Endometrium (tissue), 2 donors: Measurements from ENCODE around the gene BIRC7.
"Not testable (repeated sequence)": the region's sequence is repeated elsewhere in the genome, so short reads cannot be mapped to it uniquely, and the experiment has no call there.

Source experiments
- FAIRE-seq: peaks from 2 replicates; lab custom pipeline; 2012; peaks lifted over from hg19 to GRCh38; lab: Jason Lieb, UNC
- donor health status: control.
- donor health status: control.

Gene BIRC7

GRCh38 chr20:63248835-63249591 is 13.3 kb downstream of the BIRC7 start:
- FAIRE-seq = no peak

GRCh38 chr20:63249891-63250290 is 14.2 kb downstream of the BIRC7 start:
- FAIRE-seq = no peak

- FAIRE-seq = not testable (repeated sequence)
Observed at GRCh38 chr20:63251350-63251749, 15.6 kb downstream of the BIRC7 start.

DNA sequence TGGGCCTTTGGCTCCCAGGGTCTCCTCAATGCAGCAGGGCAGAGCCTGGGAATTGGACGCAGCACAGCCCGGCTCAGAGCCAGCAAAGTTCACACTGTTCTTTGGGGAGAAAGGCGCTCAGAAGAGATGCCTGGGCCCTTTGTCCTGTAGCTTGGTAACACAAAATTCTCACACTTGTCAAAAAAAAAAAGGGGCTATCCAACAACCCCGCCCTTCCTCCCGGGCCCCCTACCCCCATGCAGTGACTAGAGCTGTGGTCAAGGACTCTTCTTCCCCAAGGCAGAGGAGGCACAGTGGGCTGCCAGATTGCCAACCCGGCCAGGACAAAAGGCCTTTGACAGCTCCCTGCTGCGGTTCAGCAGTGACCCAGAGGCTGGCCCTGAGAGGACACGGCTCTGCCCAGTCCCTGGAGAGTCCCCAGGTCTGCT is 16.6 kb downstream of the BIRC7 start:
- FAIRE-seq = no peak

DNA sequence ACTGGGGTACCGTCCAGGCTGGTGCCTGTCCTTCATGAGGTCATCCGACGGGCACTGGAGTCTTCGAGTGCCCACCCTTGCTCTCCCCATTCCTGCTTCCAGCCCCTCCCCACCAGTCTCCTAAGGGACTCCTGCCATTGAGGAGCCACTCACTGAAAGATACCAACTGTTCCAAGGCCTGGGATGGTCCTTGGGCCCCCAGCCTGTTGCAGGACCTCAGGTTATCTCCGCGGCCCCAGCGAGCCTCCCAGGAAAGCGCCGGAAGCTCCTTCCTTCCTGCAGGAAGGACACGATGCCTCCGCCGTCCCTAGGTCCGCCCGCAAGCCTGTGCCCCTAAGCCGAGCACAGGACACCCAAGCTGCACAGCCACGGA is 17.3 kb downstream of the BIRC7 start:
- FAIRE-seq = no peak

DNA sequence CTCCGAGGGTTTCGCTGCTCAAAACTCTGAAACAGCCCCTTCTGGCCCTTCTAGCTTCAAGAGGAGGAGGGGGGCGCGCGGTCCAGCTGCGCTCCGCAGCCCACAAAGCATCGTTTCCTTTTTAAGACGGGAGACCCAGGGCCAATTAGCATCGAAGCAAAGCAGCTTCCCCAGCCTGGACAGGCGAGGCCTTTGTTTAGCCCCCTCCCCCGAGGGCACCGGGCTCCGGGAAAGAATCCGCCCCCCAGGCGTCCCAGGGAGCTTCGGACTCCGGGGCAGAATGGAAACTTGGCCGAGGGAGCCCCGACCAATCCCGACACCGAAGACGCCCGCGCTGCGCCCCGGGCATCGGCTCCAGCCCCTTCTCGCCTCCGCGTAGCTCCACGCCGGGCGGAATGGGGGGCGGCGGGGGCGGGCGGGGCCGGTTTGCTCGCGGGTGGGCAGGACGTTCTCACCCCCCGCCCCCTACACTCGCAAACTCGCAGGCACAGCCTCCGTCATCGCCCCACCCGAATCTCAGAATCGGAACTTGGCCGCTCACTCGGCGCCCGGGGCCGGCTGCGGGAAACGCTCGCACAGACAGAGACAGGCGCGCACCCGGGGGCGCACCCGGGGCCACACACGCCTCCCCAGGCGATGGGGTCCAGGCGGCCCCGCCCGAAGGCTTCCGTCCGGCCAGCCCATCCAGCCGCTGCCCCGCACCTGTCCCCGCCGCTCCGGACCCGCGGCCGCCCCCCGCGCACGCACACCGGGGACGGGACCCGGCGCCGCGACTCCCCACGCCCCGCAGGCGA is 17.9 kb downstream of the BIRC7 start:
- no peak for FAIRE-seq

DNA sequence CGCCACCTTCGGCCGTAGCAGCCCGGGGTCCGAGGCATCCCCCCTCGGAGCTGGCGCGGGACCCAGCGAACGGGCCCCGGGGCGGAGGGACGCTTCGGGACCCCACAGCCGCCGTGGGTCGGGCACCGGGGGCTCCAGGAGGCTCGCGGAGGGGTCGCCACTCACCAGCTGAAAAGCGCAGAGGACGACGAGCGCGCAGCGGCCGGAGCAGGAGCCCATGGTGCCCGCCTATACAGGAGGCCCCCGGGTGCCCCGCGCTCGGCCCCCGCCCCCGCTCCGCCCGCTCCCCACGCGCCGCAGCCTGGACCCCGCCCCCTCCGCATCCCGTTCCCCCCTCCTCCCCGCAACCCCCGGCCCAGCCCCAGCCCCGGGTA is 18.5 kb downstream of the BIRC7 start, which contains the start of gene NKAIN4:
NKAIN4 (minus strand) TSS at position 232 of the 374 bp plus-strand sequence; CDS start at position 219, 13 bp downstream.
- no peak for FAIRE-seq

DNA sequence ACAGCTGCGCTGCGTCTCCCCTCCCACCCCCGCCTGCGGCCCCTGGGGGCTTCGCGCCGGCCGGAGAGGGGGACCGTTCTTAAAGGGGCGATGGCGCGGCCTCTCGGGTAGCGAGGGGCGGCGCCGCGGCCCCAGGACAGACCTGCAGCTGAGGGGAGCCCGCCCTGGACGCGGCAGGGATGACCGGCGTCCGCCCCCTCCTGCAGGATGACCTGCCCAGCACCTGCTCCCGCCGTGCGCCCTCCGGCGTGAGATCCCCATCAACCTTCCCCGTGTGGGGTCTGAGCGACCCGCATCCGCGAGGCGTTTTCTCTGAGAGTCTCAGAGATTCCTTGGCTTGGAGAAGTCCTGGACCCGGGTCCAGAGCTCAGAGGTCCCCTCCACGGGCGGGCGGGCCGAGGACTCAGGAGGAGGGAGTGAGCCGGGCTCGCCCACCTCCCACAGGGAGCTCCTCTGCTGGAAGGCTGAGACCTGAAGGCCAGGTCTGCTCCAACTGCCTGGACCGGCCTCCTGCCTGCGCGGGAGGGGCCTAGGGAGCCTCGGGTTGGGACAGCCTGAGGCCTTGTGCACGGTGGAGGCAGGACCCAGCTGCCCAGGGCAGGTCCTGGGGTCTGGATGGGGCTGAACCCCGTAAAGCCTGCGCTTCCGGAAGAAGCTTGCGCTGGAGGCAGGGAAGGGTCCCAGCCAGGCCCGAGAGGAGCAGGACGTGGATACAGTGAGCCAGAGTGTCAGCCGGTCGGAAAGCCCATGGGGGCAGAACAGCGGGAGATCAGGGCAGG is 19.1 kb downstream of the BIRC7 start:
- no peak for FAIRE-seq

DNA sequence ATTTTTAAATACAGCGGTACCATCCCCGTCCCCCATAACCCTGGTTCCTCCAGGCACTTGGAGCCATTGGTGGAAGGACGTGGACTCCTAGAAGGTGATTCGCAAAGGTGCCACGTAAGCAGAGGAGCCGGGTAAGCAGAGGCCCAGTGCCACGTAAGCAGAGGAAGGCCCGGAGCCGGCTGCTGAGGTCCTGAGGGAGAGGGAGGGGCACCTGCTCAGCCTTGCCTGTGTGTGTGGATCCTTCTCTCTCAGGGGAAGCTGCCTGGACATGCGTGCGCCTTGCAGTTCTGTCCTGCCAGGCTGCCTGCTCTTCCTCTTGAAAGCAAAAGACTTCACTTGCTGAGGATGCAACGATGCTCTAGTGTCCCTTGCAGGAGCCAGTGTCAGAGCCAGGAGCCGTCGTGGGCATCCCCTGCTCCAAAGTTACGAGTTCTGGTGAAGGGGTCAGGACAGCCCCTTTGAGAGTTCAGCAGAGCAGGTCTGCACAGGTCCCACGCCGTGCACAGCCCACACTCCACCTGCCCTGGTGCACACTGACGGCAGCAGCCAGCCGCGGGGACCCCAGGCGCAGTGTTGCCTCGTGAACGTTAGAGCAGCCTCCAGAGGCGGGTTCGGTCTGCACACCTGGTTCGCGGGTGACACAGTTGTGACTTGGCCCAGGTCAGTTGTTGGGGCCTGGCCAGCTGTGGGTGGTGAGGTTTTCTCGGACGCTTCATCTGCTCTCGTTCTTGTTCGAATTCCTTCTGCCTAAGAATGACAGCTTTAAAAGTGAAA is 20.4 kb downstream of the BIRC7 start:
- FAIRE-seq = no peak

- no peak for FAIRE-seq
Observed at GRCh38 chr20:63256954-63257353, 21.2 kb downstream of the BIRC7 start.

- no peak for FAIRE-seq
Observed at GRCh38 chr20:63257629-63258028, 21.9 kb downstream of the BIRC7 start.

- FAIRE-seq = no peak
Observed at GRCh38 chr20:63258781-63259180, 23.1 kb downstream of the BIRC7 start.

GRCh38 chr20:63259734-63260460 is 24.2 kb downstream of the BIRC7 start:
- no peak for FAIRE-seq

- no peak for FAIRE-seq
Observed at GRCh38 chr20:63260521-63260920, 24.8 kb downstream of the BIRC7 start.

DNA sequence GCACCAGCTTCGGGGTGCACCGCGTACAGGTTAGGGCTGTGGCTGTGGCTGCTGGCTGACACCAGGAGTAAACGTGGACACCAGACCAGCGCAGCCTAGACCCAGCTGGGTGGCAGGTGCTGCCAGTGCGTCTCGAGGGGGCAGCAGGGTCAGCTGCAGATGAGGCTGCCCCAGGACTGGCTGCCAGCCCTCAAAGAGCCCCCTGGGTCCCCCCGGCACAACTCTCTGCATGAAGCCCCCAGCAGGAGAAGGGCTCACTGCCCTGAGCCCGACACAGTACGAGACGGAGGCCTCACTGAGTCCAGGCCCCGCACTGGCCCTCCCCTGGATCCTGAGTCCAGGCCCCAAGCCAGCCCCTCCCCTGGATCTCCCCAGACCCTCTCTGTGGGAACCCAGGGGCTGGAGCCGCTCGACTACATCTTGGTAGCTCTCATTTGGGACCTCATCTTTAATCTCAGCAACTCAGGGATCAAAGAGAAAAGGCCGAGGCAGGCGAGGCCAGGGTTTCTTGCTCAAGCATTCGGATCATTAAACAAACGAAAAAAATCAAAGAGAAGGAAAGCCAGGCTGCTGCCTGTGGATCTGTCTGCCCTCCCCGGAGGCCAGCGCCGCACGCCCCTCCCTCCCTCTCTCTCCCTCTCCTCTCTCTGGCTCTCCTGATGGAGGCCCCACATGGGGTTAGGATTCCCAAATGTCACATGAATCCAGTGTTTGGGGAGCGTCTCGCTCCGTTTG is 25.5 kb downstream of the BIRC7 start:
- no peak for FAIRE-seq

DNA sequence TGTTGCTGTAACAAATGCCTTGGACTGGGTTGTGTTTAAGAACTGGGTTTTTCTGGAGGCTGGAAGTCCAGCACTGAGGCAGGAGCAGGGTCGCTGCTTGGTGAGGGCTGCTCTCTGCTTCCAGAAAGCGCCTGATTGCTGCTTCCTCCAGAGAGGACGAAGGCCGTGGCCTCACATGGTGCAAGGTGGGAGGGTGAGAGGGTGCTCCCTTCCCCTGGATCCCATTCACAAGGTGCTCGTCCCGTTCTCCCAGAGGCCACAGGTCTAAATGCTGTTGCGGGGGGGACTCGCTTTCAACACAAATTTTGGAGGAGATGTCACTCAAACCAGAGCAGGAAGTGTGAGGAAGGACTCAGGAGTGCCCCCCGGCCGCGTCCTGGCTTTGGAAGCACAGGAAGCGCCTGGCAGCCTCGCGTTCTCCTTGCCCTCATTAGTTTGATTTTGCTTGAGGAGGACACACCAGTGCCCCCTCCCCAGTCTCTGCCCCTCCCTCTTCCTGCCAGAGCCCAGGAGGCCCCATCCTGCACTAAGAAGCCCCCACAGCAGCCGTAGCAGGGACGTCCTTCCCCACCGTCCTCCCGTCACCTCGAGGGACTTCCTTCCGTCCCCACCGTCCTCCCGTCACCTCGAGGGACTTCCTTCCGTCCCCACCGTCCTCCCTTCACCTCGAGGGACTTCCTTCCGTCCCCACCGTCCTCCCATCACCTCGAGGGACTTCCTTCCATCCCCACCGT is 26.3 kb downstream of the BIRC7 start:
- FAIRE-seq = no peak

GRCh38 chr20:63262836-63263235 is 27.1 kb downstream of the BIRC7 start:
- FAIRE-seq = no peak

- FAIRE-seq = no peak
Observed at GRCh38 chr20:63264000-63264399, 28.3 kb downstream of the BIRC7 start.

DNA sequence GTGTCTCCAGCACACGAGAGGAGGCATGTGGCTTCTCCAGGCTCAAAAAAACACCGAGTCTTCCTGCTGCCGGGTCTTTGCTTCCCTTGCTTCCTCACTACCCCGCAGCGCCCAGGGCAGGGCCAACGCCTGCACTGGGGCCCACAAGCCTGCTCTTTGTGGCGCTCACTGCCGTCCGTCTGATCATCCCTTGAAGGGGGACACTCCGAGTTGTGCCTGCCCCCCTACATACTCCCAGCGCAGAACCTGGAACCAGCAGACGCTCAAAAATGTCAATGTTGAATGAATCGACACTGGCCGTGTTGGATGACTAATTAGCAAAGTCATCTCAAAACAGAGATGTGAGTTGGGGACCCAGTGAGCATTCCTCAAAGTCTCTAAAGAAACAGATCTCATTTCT is 28.8 kb downstream of the BIRC7 start:
- no peak for FAIRE-seq
